WTC11 (cell line): ENCODE results near the gene CDK16. TPM values are rescaled to one million over a fixed set of nuclear protein-coding genes. Genes with fewer than 3 reads are reported as not detected.

Experiments
- ATAC-seq: fragments of 200-7000 bp; cut with Tn5 transposase; 2 replicates; pipeline ENCODE4 v1.10.0; 2021; ENCODE audit warnings: mild to moderate bottlenecking, moderate library complexity
- CTCF ChIA-PET: fragments of 300-600 bp; sonication (Branson Sonifier 250); formaldehyde crosslinking; loops from one replicate; lab custom pipeline; 2021; ENCODE audit warnings: antibody characterized with exemption; lab: Charles Lee
- POLR2A ChIA-PET: fragments of 350-600 bp; sonication (Branson Sonifier 250); formaldehyde crosslinking; loops from one replicate; lab custom pipeline; 2021; ENCODE audit warnings: antibody characterized with exemption; lab: Charles Lee
- DNase-seq: peaks from one replicate; pipeline ENCODE4 v3.0.0; 2021; ENCODE audit warnings: low spot score
- H3K27ac Mint-ChIP-seq: 2 replicates; pipeline ENCODE4 v1.8.0; 2021; ENCODE audit warnings: mixed read lengths
- H3K27me3 Mint-ChIP-seq: 2 replicates; pipeline ENCODE4 v1.8.0; 2021; ENCODE audit warnings: low read depth, mild to moderate bottlenecking, moderate library complexity, mixed read lengths
- H3K36me3 Mint-ChIP-seq: 2 replicates; pipeline ENCODE4 v1.8.0; 2021; ENCODE audit warnings: mixed read lengths
- H3K4me1 Mint-ChIP-seq: 2 replicates; pipeline ENCODE4 v1.8.0; 2022; ENCODE audit warnings: mixed read lengths
- H3K4me3 Mint-ChIP-seq: 2 replicates; pipeline ENCODE4 v1.8.0; 2021; ENCODE audit warnings: mild to moderate bottlenecking, moderate library complexity, mixed read lengths
- H3K9me3 Mint-ChIP-seq: 2 replicates; pipeline ENCODE4 v1.8.0; 2021; ENCODE audit warnings: mixed read lengths
- CREB1 ChIP-seq: sonication (generic); formaldehyde crosslinking; IDR thresholded peaks from 2 replicates; pipeline ENCODE4 v1.8.0; 2023; ENCODE audit warnings: mild to moderate bottlenecking, missing genetic modification reagents
- CREM ChIP-seq: sonication (generic); formaldehyde crosslinking; IDR thresholded peaks from 2 replicates; pipeline ENCODE4 v1.8.1; 2022; ENCODE audit warnings: mild to moderate bottlenecking, missing genetic modification reagents, moderate library complexity
- FOXJ3 ChIP-seq: sonication (generic); formaldehyde crosslinking; IDR thresholded peaks from 2 replicates; pipeline ENCODE4 v1.9.0; 2021; ENCODE audit warnings: missing genetic modification reagents, mild to moderate bottlenecking, borderline replicate concordance
- FOXK1 ChIP-seq: sonication (generic); formaldehyde crosslinking; IDR thresholded peaks from 2 replicates; pipeline ENCODE4 v1.8.0; 2022; ENCODE audit warnings: mild to moderate bottlenecking, moderate library complexity, missing genetic modification reagents
- GABPB1 ChIP-seq: sonication (generic); formaldehyde crosslinking; IDR thresholded peaks from 2 replicates; pipeline ENCODE4 v1.8.1; 2023; ENCODE audit warnings: mild to moderate bottlenecking, missing genetic modification reagents
- GRHL2 ChIP-seq: fragments of 250-450 bp; sonication (Bioruptor Pico); IDR thresholded peaks from 2 replicates; pipeline ENCODE4 v1.8.0; 2022; ENCODE audit warnings: mild to moderate bottlenecking, moderate library complexity; ENCODE audit not compliant: insufficient replicate concordance, severe bottlenecking
- HMGXB4 ChIP-seq: sonication (generic); formaldehyde crosslinking; IDR thresholded peaks from 2 replicates; pipeline ENCODE4 v1.8.1; 2023; ENCODE audit warnings: mild to moderate bottlenecking, moderate library complexity, missing genetic modification reagents
- SOX15 ChIP-seq: fragments of 250-450 bp; sonication (Bioruptor Pico); IDR thresholded peaks from 2 replicates; pipeline ENCODE4 v1.9.0; 2021; ENCODE audit warnings: mild to moderate bottlenecking
- STAT6 ChIP-seq: sonication (generic); formaldehyde crosslinking; conservative IDR thresholded peaks from 2 replicates; pipeline ENCODE4 v1.8.1; 2023; ENCODE audit warnings: mild to moderate bottlenecking, low read depth, missing genetic modification reagents, moderate library complexity
- ZBTB21 ChIP-seq: sonication (generic); formaldehyde crosslinking; IDR thresholded peaks from 2 replicates; pipeline ENCODE4 v1.8.1; 2023; ENCODE audit warnings: mild to moderate bottlenecking, missing genetic modification reagents, borderline replicate concordance
- ZNF671 ChIP-seq: fragments of 250-450 bp; sonication (Bioruptor Pico); IDR thresholded peaks from 2 replicates; pipeline ENCODE4 v1.8.0; 2021; ENCODE audit warnings: mild to moderate bottlenecking
- total RNA-seq: library from RNA; stranded (reverse); gene quantifications from 3 replicates; pipeline ENCODE4 v1.2.3, GENCODE V29; 2021
- TF ChIP-seq, protein P1 (sequence below): sonication (generic); formaldehyde crosslinking; IDR thresholded peaks from 2 replicates; pipeline ENCODE4 v1.8.1; 2023; ENCODE audit warnings: mild to moderate bottlenecking, missing genetic modification reagents
- TF ChIP-seq, protein P2 (sequence below): sonication (generic); formaldehyde crosslinking; IDR thresholded peaks from 2 replicates; pipeline ENCODE4 v1.8.1; 2022; ENCODE audit warnings: mild to moderate bottlenecking, moderate library complexity, missing genetic modification reagents
- TF ChIP-seq, protein P3 (sequence below): fragments of 200-600 bp; IDR thresholded peaks from 2 replicates; pipeline ENCODE4 v1.8.0; 2022; ENCODE audit warnings: antibody characterized with exemption

The CDK16 gene
- total RNA-seq, 1 experiment from 2014 or later, result 130 TPM

DNA sequence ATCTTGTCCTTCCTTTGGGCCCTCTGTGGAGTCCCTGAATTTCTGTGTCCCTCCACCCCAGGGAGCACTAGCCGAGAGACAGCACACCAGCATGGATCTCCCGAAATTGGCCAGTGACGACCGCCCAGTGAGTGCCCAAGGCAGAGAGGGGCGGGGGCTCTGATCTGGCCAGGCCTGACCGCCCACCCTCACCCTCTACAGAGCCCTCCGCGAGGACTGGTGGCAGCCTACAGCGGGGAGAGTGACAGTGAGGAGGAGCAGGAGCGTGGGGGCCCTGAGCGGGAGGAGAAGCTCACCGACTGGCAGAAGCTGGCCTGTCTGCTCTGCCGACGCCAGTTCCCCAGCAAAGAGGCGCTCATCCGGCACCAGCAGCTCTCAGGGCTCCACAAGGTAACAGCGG, 33.2 kb upstream of the CDK16 start:
- Mint-ChIP-seq H3K27me3 (no peaks in the 10 kb centered on the region), H3K9me3 (no peaks in the 10 kb centered on the region), H3K4me3 (no peak overlapping the region), H3K27ac (no peak overlapping the region), H3K36me3 (peaks cover 15% of the 10 kb centered on the region), H3K4me1 (peaks cover 3% of the 10 kb centered on the region)
- DNase-seq (no peak), ATAC-seq (no peak)
- POLR2A ChIA-PET, result no interaction called here
- TF ChIP-seq HMGXB4 (no peak), ZNF671 (no peak)
- TF ChIP-seq, protein P1, sequence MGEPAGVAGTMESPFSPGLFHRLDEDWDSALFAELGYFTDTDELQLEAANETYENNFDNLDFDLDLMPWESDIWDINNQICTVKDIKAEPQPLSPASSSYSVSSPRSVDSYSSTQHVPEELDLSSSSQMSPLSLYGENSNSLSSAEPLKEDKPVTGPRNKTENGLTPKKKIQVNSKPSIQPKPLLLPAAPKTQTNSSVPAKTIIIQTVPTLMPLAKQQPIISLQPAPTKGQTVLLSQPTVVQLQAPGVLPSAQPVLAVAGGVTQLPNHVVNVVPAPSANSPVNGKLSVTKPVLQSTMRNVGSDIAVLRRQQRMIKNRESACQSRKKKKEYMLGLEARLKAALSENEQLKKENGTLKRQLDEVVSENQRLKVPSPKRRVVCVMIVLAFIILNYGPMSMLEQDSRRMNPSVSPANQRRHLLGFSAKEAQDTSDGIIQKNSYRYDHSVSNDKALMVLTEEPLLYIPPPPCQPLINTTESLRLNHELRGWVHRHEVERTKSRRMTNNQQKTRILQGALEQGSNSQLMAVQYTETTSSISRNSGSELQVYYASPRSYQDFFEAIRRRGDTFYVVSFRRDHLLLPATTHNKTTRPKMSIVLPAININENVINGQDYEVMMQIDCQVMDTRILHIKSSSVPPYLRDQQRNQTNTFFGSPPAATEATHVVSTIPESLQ (CRISPR knock-in tag), result no peak
- CTCF ChIA-PET, result no interaction called here

- no peak overlapping the region for H3K4me3 Mint-ChIP-seq
- H3K36me3 Mint-ChIP-seq, result peaks cover 12% of the 10 kb centered on the region
- CTCF ChIA-PET, result no interaction called here
- POLR2A ChIA-PET, result no interaction called here
- H3K27ac Mint-ChIP-seq, result no peak overlapping the region; the same call in 1 of the 2 replicates
- no peak for ATAC-seq
- H3K4me1 Mint-ChIP-seq, result peaks cover 6% of the 10 kb centered on the region
- H3K27me3 Mint-ChIP-seq, result no peaks in the 10 kb centered on the region
- TF ChIP-seq ZBTB21 (CRISPR knock-in tag) (no peak), CREB1 (CRISPR knock-in tag) (no peak), FOXJ3 (CRISPR knock-in tag) (no peak), CREM (CRISPR knock-in tag) (no peak), SOX15 (CRISPR knock-in tag) (no peak), GRHL2 (CRISPR knock-in tag) (no peak), FOXK1 (no peak), GABPB1 (CRISPR knock-in tag) (no peak), STAT6 (CRISPR knock-in tag) (no peak), HMGXB4 (no peak)
- TF ChIP-seq, protein P2, sequence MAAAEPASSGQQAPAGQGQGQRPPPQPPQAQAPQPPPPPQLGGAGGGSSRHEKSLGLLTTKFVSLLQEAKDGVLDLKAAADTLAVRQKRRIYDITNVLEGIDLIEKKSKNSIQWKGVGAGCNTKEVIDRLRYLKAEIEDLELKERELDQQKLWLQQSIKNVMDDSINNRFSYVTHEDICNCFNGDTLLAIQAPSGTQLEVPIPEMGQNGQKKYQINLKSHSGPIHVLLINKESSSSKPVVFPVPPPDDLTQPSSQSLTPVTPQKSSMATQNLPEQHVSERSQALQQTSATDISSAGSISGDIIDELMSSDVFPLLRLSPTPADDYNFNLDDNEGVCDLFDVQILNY (CRISPR knock-in tag), result no peak
- TF ChIP-seq, protein P3, sequence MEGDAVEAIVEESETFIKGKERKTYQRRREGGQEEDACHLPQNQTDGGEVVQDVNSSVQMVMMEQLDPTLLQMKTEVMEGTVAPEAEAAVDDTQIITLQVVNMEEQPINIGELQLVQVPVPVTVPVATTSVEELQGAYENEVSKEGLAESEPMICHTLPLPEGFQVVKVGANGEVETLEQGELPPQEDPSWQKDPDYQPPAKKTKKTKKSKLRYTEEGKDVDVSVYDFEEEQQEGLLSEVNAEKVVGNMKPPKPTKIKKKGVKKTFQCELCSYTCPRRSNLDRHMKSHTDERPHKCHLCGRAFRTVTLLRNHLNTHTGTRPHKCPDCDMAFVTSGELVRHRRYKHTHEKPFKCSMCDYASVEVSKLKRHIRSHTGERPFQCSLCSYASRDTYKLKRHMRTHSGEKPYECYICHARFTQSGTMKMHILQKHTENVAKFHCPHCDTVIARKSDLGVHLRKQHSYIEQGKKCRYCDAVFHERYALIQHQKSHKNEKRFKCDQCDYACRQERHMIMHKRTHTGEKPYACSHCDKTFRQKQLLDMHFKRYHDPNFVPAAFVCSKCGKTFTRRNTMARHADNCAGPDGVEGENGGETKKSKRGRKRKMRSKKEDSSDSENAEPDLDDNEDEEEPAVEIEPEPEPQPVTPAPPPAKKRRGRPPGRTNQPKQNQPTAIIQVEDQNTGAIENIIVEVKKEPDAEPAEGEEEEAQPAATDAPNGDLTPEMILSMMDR, result no peak
- TF ChIP-seq, all 79 proteins: peak for 0
- no peaks in the 10 kb centered on the region for H3K9me3 Mint-ChIP-seq
- DNase-seq, result no peak
Observed at GRCh38 chrX:47186096-47186740, 32.3 kb upstream of the CDK16 start.
